DMS79 (cell line): ENCODE data around the gene BMAL2.

Experiments
- DNase-seq: peaks from one replicate; lab custom pipeline; 2025; lab: John Stamatoyannopoulos, UW

The BMAL2 gene

DNA sequence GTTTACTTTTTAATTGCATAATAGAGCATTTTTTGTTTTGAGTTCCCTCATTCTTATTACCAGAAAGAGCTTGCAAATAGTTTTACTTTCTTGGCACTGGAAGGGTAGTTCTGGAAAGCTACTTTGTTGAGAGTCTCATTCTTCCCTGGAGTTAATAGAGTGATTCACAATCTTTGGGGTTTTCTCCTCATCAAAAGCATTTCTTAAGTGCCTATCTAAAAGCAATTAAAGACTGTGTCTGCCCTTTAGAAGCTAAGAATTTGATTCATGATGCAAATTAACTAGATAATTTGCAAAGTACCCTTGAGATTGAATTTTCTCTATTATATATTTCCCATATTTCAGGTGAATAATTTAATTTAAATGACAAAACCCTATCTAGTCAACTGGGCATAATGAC lies 8.1 kb upstream of the BMAL2 start:
- no peak for DNase-seq

DNA sequence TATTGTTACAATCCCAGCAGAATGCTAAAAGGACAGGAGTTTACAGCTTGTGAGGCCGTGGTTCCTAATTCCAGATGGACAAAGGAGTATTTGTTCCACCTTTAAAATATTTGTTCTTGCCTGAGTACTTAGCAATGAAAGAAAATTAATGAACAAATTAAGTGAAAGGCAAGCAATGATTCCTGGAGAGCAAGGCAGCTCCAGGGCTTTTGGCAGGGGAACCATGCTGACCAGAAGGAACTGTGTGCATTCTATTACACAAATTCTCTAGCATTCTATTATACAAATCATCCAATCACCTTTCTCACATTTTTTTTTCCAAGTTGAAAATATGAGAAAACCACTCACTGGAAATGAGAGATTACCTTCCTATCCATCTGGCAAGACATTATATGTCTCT lies 1.8 kb upstream of the BMAL2 start:
- DNase-seq = no peak

DNA sequence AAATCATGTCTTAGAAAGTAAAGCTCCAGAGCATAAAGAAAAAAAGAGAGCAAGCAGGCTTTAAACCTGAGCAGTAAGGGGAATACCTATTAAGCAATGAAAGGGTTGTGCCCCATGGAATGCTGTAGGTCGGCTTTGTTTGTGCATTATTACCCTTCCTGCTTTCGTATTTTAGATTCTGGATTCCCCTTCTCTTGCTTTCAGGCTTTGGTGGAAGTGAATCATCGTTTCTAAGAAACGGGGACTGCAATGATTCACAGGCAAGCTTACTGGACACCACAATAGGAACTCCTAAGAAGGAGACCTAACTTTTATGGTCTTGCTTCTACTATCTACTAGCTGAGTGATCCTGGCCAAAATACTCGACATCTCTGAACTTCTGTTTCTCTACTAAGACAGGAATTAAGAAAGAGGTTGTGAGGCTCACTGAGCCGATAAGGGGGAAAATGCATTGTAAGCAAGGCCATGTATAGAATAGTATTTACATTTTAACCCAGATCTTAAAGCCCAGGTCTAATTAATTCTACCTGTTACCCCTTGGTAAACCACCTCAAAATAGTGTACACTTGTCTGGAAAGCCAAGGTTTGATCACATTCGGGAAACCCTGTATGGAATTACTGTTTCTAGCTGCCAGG lies 1.2 kb upstream of the BMAL2 start:
- no peak for DNase-seq

DNA sequence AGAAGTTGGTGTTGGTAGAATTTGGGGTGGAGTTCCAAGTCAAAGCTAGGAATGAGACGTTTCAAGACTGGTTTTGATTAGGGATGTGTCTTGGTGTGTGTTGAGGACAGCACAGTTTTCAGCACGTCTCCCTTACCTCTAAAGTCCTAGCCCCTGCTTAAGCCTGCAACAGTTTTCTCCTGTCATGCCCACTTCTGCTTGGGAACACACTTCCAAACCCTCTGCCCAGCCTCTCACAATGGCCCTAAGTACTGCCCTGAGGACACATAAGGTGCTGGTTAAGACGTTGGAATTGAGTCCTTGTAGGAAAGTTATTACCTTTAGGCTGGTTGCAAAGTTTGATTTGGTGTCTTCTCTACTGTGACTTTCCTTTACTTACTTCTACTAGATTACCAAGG lies 710 bp upstream of the BMAL2 start:
- DNase-seq = no peak

DNA sequence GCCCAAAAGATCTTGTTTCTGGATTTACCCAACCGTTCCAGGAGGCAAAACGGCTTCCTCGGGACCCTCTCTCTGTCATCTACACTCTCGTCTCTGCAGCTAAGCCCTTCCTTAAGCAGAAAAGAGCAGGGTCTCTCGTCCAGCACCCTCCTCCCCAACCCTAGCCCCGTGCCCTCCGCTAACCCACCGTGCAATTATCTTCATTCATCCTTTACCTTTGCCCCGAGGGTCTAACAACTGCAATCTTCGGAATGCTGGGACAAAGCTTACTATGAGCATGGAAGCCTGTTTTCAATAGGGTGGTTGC lies 276 bp upstream of the BMAL2 start:
- no peak for DNase-seq

DNA sequence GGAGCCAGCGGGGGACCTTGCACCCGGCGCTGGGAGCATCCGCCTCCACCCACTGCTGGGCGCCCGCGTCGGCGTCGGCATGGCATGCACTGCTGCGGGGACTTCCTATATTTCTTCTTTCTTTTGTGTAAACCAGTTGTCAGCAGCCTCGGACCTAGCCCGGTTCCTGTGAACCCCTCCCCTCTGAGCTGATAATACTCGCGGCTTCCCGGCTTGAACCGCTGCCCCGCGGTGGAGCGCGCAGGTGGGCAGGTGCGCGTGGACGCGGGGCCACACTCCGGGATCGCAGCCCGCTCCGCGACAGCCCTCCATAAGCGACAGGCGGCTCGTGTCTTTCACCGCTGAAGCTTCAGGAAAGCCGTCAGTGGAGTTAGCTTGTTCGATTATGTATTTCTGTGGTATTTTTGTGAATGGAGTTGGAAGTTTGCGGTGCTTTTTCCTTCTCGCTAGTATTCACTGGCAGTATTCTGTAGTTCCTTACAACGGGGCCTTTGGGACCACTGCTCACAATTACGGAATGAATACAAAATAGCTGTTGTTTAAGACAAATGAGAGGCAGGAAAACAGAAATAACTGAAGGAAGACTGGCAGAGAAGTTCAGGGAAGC lies 870 bp downstream of the BMAL2 start:
- no peak for DNase-seq

DNA sequence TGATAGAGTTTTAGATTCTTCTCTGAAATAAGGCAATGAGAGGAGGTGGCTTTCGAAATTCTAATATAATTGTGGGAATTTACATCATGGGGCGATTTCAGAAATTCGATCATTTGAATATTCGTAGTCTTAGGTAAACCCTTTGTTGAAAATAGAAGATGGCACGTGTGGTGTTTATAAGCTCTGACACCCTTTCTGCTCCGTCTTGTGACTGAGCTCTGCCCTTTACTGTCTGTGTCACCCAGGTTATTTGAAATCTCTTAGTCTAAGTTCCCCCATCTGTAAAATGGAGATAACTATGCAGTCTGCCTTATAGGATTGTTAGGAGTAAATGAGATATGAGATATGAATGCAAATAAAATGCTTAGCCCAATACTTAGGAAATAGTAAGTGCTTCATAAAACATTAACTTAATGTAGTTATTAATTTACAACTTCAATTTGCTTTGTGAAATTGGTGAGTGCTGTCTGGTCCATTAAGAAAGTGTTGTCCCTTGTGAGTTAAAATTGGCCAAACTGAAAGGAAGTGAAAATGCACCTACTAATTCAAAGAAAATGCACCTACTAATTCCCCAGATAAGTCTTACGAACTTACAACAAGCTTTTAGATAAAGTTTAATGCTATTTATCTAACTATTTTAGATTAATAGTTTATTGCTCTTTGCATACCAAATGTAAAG lies 1.5 kb downstream of the BMAL2 start:
- DNase-seq = no peak

DNA sequence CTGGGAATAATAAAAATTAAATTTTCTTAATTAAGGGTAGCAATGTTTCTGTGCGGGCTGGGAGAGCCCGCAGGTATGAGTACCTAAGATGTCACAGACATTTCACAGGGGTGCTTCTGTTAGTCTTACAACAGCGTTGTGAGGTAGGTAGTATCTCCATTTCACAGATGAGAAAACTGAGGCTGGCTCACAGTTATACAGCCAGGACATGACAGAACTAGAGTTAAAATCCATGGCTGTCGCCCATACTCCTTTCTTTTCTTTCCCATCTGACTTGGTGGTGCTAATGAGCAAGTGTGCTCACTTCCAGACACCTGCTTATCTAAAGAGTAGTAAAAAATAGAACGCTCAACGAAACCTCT lies 2.1 kb downstream of the BMAL2 start:
- DNase-seq = no peak

DNA sequence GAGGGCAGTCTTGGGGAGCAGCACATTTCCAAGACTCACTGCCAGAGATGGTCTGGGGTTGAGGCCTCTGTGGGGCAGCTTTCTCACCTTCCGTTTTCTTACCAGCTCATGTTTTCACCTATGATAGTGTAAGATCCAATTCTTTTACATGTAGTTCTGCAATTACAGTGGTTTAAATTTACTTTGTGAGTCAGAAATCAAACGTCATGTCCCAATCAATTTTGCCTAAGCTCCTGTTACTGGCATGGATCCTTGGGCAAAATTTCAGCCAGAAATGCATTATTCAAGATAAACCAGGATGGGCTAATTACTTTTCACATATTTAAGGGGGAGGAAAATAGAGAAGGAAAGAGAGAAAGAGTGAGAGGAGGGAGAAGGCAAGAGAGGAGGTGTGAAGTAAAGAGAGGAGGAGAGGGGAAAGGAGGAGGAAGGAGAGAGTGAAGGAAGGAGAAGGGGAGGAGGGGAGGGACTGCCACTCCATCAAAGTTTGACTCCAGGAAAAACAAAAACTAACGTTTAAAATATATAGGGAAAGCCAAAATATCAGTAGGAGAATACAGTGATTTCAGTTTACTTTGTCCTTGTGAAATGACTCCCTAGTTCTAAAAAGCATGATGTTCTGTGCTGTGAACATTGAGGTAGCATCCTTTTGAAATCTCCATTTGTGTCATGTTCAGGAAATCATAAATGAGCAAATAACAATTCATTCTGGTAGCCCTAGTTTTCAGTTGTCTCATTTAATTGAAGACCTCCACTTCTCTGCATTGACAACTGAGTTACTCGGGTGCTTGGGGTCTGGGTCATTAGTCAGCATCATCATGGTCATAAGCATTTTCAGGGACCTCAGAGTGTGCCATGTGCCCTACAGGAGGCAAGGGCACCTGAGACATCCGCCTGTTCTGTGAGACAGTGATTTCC lies 3.0 kb downstream of the BMAL2 start:
- DNase-seq = no peak

DNA sequence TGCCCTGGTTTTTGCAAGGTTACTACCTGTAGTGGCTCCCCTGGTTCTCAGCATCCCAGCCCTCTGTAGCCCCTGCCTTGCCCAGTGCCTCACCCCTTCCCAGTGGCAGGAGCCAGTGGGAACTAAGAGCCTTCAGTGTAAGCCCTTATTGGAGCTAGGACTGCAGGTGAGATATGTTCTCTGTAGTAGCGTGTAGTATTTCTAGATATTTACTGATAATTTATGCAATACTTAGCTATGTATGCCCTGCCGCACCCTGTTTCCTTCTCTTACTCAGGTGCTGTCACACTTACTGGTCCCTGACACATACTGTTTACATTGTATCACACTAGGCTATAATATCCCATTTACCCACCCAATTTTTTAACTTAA lies 3.6 kb downstream of the BMAL2 start:
- no peak for DNase-seq

DNA sequence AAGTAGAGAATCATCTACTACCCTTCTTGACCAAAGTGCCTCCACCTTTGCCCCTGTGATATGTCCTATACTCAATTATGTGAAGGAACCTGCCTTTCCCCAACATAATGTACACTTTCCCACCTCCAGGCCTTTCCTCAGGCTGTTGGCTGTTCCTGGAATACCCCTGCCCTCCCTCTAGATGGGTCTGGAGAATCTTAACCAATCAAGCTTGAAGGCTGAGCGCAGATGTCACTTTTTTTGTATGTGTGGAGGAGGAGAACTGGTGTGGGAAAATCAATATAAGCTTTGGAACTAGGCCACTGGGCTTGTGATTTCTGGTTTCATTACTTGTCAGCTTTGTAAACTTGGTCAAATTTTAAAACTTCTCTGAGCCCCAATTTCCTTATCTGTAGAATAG lies 4.7 kb downstream of the BMAL2 start:
- no peak for DNase-seq

DNA sequence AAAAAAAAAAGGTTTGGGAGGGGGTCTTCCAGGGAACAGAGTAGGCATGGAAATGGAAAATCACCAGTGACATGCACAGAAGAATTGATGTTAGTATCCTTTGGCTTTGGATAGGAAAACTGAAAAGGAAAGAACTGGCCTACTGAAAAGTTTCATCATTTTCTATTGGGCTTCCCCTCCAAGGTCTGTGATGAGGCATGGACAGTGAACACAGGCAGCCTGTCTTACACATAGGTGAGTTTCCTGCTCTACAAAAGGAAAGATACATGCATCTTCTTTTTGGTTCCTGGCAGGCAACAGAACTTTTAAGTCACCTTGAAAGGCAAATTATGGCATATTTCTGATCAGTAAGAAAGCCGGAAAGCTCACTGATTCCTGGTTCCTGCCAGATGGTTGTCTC lies 5.8 kb downstream of the BMAL2 start:
- DNase-seq = no peak

DNA sequence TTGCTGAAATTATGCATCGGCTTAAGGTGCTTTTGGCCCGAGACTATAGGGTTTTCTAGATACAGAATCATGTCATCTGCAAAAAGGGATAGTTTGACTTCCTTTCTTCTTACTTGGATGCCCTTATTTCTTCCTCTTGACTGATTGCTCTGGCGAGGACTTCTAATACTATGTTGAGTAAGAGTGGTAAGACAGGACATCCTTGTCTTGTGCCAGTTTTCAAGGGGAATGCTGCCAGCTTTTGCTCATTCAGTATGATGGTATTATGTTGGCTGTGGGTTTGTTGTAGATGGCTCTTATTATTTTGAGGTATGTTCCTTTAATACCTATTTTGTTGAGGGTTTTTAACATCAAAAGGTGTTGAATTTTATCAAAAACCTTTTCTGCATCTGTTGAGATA lies 8.3 kb downstream of the BMAL2 start:
- no peak for DNase-seq

DNA sequence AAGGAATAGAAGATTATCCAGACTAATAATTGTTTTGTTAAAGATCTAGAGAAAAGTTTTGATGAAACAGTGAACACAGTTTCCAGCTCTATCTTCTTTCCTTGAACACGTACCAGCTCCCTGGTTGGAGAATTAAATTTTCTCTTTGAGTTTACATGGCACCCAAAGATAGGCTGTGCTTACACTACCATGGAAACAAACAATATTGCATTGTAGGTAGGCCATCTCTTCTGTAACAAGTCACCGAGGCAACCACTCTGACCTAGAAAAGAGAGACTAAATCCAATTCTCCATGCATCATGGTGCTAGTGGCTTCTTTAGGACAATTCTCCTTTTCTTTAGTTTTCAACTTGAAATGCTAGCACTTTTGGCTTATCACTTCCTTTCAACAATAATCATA lies 9.9 kb downstream of the BMAL2 start:
- DNase-seq = no peak

DNA sequence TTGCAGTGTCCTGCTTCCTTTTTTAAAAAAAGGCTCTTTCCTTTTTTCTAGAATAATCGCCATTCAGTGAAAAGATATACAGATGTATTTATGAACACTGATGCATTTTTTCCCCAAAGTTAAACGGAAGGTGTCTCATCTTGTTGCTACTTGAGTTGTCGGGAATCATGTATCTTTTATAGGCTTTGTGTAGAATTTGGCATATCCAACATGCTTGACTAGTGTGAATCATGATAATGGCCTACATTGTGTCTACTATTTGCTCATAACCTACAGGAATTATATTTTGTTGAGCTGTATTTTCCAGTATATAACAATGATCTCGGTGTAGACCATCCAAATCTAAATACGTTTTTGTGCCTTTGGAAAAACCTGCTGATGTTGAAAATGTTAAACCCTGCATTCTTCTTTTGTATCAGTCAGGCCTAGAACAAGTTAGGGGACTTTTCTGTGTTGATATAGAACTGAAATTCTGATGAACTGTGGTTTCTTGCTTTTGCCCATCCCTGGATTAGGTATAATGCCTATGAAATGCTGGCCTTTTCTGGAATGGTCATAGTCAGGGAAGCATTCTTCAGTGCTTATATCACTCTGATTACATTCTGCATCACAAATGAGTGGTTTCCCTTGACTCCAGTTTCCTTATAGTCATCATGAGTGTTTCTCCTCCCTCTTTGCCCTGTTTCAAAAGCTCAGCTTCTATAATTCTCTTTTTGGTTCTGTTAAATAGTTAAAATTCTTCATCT lies 10.8 kb downstream of the BMAL2 start:
- DNase-seq = no peak

DNA sequence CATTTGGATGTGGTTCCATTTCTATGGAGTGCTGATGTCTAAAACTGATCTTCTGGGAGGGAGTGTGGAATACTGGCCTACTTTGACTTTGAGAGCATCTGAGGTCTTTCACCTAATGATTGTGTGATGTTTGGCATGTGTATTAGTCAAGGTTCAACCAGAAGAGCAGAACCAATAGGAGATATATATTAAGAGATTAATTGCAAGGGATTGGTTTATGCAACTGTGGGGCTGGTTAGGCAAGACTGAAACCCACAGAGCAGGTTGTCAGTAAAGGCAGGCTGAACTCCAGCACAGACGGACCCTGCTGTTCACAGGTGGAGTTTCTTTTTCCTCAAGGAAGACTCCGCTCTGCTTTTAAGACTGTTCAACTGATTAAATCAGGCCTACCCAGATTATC lies 11.6 kb downstream of the BMAL2 start:
- no peak for DNase-seq

DNA sequence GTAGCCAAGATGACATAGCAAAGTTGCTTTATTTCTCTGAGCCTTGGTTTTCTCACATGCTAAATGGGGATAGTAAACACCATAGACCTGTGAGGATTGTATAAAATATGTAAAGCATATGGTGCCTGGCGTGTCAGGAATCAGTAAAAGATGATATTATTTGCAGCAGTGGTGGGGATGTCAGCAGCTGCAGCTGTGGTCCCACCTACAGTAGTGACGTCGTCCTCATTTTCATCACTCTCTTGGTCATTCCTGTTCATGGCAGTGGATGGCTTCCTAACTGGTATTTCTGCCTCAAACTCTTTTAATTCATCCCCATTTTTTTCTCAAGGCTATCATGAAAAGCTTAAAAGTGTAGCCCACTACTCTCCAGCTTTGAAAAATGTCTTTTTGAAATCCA lies 12.1 kb downstream of the BMAL2 start:
- no peak for DNase-seq

DNA sequence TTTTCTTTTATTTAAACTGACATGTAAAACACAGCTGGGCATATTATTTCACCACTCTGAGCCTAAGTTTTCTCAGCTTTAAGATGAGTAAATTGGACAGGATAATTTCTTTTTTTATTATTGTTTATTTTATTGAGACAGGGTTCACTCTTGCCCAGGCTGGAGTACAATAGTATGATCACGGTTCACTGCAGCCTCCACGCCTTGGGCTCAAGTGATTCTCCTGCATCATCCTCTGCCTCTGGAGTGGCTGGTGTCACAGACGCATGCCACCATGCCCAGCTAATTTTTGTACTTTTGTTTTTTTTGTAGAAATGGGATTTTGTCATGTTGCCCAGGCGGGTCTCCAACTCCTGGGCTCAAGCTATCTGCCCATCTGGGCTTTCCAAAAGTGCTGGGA lies 12.7 kb downstream of the BMAL2 start:
- DNase-seq = no peak

DNA sequence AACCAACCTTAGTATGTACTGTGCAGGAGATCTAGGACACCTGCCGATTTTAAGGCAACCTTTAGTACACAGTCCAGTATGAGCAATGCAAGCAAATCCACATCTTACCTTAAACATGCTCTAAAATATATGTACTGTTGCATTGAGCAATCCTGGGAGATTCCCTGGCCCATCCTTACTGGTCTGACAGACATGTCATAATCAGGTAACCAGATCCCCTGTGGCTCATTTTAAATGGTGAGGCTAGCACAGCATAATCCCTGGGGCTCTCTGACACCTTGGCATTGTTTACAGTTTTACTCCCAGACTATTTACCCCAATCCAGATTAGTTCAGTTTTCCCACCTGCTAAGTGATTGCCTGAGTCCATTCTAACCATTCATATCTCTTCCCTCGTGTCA lies 15.1 kb downstream of the BMAL2 start:
- no peak for DNase-seq

DNA sequence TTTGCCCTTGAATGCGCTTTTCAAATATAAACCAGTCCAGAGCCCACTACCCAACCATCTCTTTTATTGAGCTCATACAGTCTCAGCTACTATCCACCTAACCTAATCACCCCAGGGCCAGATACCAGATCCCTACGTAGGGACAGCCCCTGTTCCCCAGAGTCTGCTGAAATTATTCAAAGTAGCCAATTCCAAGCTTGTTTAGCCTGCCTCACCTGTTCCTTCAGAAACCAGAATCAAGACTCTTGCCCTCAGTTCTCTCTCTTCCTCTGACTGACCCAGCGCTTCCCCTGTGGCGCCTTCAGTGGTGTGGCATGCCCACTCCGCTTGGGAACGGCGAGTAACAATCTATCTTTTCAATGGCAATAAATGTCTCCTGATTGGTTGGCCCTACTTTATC lies 18.8 kb downstream of the BMAL2 start:
- no peak for DNase-seq

DNA sequence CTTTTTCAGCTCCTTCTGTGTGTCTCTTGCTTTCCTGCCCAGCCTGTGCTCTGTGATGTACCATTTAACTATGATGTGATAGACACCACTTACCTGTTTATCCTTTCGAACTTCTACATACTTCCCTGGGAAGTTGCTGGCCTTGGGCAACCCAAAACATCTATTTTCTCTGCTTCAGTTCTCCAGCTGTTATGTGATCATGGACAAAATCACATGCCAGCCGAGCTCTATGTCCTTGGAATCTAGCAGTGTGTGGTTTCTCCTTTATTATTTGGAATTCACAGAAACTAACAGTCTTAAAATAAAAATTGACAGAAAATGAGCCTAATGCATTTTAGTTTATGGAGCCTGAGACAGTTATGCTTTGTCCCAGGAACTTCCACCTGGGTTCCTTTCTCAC lies 22.9 kb downstream of the BMAL2 start:
- no peak for DNase-seq

DNA sequence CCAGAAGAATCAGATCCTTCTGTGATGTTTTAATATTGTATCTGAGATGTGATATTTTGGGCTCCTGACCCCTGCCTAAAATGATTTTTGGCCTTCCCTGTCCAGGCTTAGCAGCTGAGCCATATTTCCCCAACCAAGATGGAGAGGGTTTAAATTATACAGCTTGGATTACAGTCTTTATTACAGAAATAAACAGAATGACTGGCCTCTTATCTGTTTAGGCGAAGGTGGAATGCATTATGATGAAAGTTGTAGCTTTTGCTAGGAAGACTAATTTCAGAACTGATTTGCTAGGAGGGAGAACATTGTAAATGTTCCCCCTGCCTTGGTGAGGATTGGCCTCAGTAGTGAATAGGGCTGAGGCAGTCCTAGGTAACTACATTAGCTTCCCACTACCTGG lies 23.3 kb downstream of the BMAL2 start:
- DNase-seq = no peak
